IMR-90 (cell line): ENCODE results near the gene CARD19. TPM values are rescaled to one million over a fixed set of nuclear protein-coding genes. Genes with fewer than 3 reads are reported as not detected.

ENCODE experiments used
- ATAC-seq: fragments of 200-7000 bp; cut with Tn5 transposase; 2 replicates; pipeline ENCODE4 v1.9.1; 2020; ENCODE audit warnings: low read depth, mild to moderate bottlenecking, moderate library complexity
- BruUV-seq: library from RNA; stranded (reverse); fragments of 400-500 nt; replicated peaks from 2 replicates; lab custom pipeline; 2021; lab: Mats Ljungman, UMichigan
- CTCF ChIA-PET: fragments of 300-600 bp; formaldehyde crosslinking; extraction: SDS; loops from one replicate; lab custom pipeline; 2021; ENCODE audit warnings: antibody characterized with exemption; lab: Yijun Ruan, JAX
- POLR2A ChIA-PET: fragments of 300-600 bp; sonication (Branson Sonifier 250); formaldehyde crosslinking; loops from one replicate; lab custom pipeline; 2022; ENCODE audit warnings: antibody characterized with exemption; ENCODE audit not compliant: unreplicated experiment; lab: Charles Lee
- DNase-seq: peaks from one replicate; pipeline ENCODE4 v3.0.0; 2013
- H2AFZ ChIP-seq: replicated peaks from 2 replicates; pipeline ENCODE3; 2013; ENCODE audit warnings: low read length, mild to moderate bottlenecking; ENCODE audit not compliant: poor library complexity
- H2AK5ac ChIP-seq: 2 replicates; pipeline ENCODE4 v1.6.1; 2013; ENCODE audit warnings: low read depth, low read length, inconsistent platforms
- H2AK9ac ChIP-seq: replicated peaks from 2 replicates; pipeline ENCODE3; 2013; ENCODE audit warnings: mild to moderate bottlenecking, low read depth, low read length, moderate library complexity; ENCODE audit not compliant: poor library complexity
- H2BK120ac ChIP-seq: 2 replicates; pipeline ENCODE4 v1.6.1; 2013; ENCODE audit warnings: low read depth, low read length, inconsistent platforms
- H2BK15ac ChIP-seq: 3 replicates; pipeline ENCODE4 v1.6.1; 2013; ENCODE audit warnings: low read depth, low read length, inconsistent platforms
- H2BK20ac ChIP-seq: 2 replicates; pipeline ENCODE4 v1.6.1; 2013; ENCODE audit warnings: low read depth, mild to moderate bottlenecking, inconsistent platforms, low read length, moderate library complexity
- H2BK5ac ChIP-seq: 2 replicates; pipeline ENCODE4 v1.6.1; 2013; ENCODE audit warnings: mild to moderate bottlenecking, low read depth, low read length, inconsistent platforms; ENCODE audit not compliant: poor library complexity, severe bottlenecking
- H3K14ac ChIP-seq: replicated peaks from 2 replicates; pipeline ENCODE4 v1.6.1; 2013; ENCODE audit warnings: low read depth, low read length, inconsistent platforms
- H3K18ac ChIP-seq: 2 replicates; pipeline ENCODE4 v1.6.1; 2013; ENCODE audit warnings: low read depth, low read length, control low read depth
- H3K23ac ChIP-seq: 2 replicates; pipeline ENCODE4 v1.6.1; 2013; ENCODE audit warnings: low read depth, low read length, inconsistent platforms
- H3K27ac ChIP-seq: 2 replicates; pipeline ENCODE4 v1.5.1; 2013; ENCODE audit warnings: mild to moderate bottlenecking, control low read depth, low read length; ENCODE audit not compliant: insufficient read depth
- H3K27me3 ChIP-seq: 2 replicates; pipeline ENCODE4 v1.6.1; 2013; ENCODE audit warnings: low read length; ENCODE audit not compliant: control insufficient read depth, insufficient read depth
- H3K36me3 ChIP-seq: 2 replicates; pipeline ENCODE4 v1.6.1; 2013; ENCODE audit warnings: low read length, mixed read lengths; ENCODE audit not compliant: control insufficient read depth, insufficient read depth
- H3K4ac ChIP-seq: 2 replicates; pipeline ENCODE4 v1.6.1; 2013; ENCODE audit warnings: low read depth, low read length, inconsistent platforms
- H3K4me1 ChIP-seq: 2 replicates; pipeline ENCODE4 v1.6.1; 2013; ENCODE audit warnings: low read length, mixed read lengths; ENCODE audit not compliant: control insufficient read depth, insufficient read depth
- H3K4me2 ChIP-seq: 2 replicates; pipeline ENCODE4 v1.6.1; 2013; ENCODE audit warnings: low read depth, mild to moderate bottlenecking, control low read depth, low read length, moderate library complexity
- H3K4me3 ChIP-seq: 2 replicates; pipeline ENCODE4 v1.5.1; 2013; ENCODE audit warnings: low read depth, mild to moderate bottlenecking, control low read depth, low read length, moderate library complexity; ENCODE audit not compliant: insufficient read depth
- H3K56ac ChIP-seq: 2 replicates; pipeline ENCODE4 v1.6.1; 2013; ENCODE audit warnings: low read length, inconsistent platforms; ENCODE audit not compliant: insufficient read depth; ENCODE audit errors: extremely low read depth
- H3K79me1 ChIP-seq, 2 experiments: 2 replicates each; pipeline ENCODE4 v1.6.1; 2013; ENCODE audit warnings: low read length in 2 of 2, inconsistent platforms in 1 of 2, low read depth in 1 of 2
- H3K9ac ChIP-seq: 2 replicates; pipeline ENCODE4 v1.6.1; 2013; ENCODE audit warnings: low read depth, low read length, control low read depth
- H3K9me1 ChIP-seq: 2 replicates; pipeline ENCODE4 v1.6.1; 2013; ENCODE audit warnings: low read length, inconsistent platforms; ENCODE audit not compliant: insufficient read depth
- H3K9me3 ChIP-seq: 2 replicates; pipeline ENCODE4 v1.6.1; 2013; ENCODE audit warnings: low read length; ENCODE audit not compliant: control insufficient read depth, insufficient read depth
- H4K20me1 ChIP-seq: 2 replicates; pipeline ENCODE4 v1.6.1; 2013; ENCODE audit warnings: low read length, inconsistent platforms; ENCODE audit not compliant: insufficient read depth
- H4K5ac ChIP-seq: 2 replicates; pipeline ENCODE4 v1.6.1; 2013; ENCODE audit warnings: mild to moderate bottlenecking, low read depth, low read length, control low read depth
- H4K8ac ChIP-seq, 2 experiments: 2 replicates each; pipeline ENCODE4 v1.6.1; 2013; ENCODE audit warnings: low read depth in 2 of 2, low read length in 2 of 2, control low read depth in 1 of 2, inconsistent platforms in 1 of 2
- H4K91ac ChIP-seq: 2 replicates; pipeline ENCODE4 v1.6.1; 2013; ENCODE audit warnings: low read depth, low read length, inconsistent platforms; ENCODE audit not compliant: insufficient read depth
- BHLHE40 ChIP-seq: fragments of 150-350 bp; IDR thresholded peaks from 2 replicates; pipeline ENCODE4 v1.6.1; 2016; ENCODE audit warnings: mild to moderate bottlenecking, low read depth, low read length
- CEBPB ChIP-seq: IDR thresholded peaks from 2 replicates; pipeline ENCODE4 v1.6.1; 2012; ENCODE audit warnings: low read depth, low read length, improper control_type of control experiment
- CHD1 ChIP-seq: IDR thresholded peaks from 2 replicates; pipeline ENCODE4 v1.6.1; 2012; ENCODE audit warnings: low read depth, low read length, improper control_type of control experiment
- FOS ChIP-seq: fragments of 150-350 bp; IDR thresholded peaks from 2 replicates; pipeline ENCODE4 v1.6.1; 2016; ENCODE audit warnings: low read depth, low read length
- MAFK ChIP-seq: IDR thresholded peaks from 2 replicates; pipeline ENCODE4 v1.6.1; 2012; ENCODE audit warnings: low read depth, low read length, improper control_type of control experiment
- MAZ ChIP-seq: IDR thresholded peaks from 2 replicates; pipeline ENCODE4 v1.6.1; 2012; ENCODE audit warnings: low read depth, mild to moderate bottlenecking, low read length, improper control_type of control experiment, moderate library complexity, borderline replicate concordance
- MXI1 ChIP-seq: IDR thresholded peaks from 2 replicates; pipeline ENCODE4 v1.6.1; 2012; ENCODE audit warnings: low read depth, mild to moderate bottlenecking, low read length, moderate library complexity, borderline replicate concordance
- NFE2L2 ChIP-seq: fragments of 150-350 bp; IDR thresholded peaks from 2 replicates; pipeline ENCODE4 v1.6.1; 2016; ENCODE audit warnings: low read depth, mild to moderate bottlenecking, low read length
- POLR2A ChIP-seq: IDR thresholded peaks from 2 replicates; pipeline ENCODE4 v1.6.1; 2012; ENCODE audit warnings: mild to moderate bottlenecking, low read depth, low read length
- RAD21 ChIP-seq: IDR thresholded peaks from 2 replicates; pipeline ENCODE4 v1.6.1; 2012; ENCODE audit warnings: low read length, improper control_type of control experiment
- RCOR1 ChIP-seq: IDR thresholded peaks from 2 replicates; pipeline ENCODE4 v1.6.1; 2012; ENCODE audit warnings: mild to moderate bottlenecking, low read length, improper control_type of control experiment; ENCODE audit not compliant: insufficient replicate concordance
- RFX5 ChIP-seq: IDR thresholded peaks from 2 replicates; pipeline ENCODE4 v1.8.0; 2012; ENCODE audit warnings: low read depth, mild to moderate bottlenecking, low read length, moderate library complexity
- SMC3 ChIP-seq: fragments of 150-350 bp; IDR thresholded peaks from 2 replicates; pipeline ENCODE4 v1.6.1; 2016; ENCODE audit warnings: low read depth, mild to moderate bottlenecking, antibody characterized with exemption, low read length, moderate library complexity
- WGBS, 2 experiments: methylation state at CpG; one replicate each; pipeline versions ENCODE4 v1.1.5 to v1.1.7; 2013; ENCODE audit warnings: missing lambda C conversion rate in 2 of 2; ENCODE audit not compliant: insufficient read length in 1 of 2; ENCODE audit errors: extremely low coverage in 2 of 2; 5-methylcytosine and 5-hydroxymethylcytosine counted together
- dilution Hi-C: fragments of 300-500 bp; cut with HindIII; formaldehyde crosslinking; loops from one replicate; pipeline ENCODE4 v1.14.3; 2018; ENCODE audit warnings: low sequenced_read_pairs; ENCODE audit not compliant: unreplicated experiment
- in situ Hi-C: fragments of 300-500 bp; cut with MboI; formaldehyde crosslinking; loops from 3 replicates; pipeline ENCODE4 v1.14.3; 2019; ENCODE audit warnings: low sequenced_read_pairs, inconsistent platforms, mixed read lengths
- intact Hi-C: fragments of 100-400 bp; cut with micrococcal nuclease; formaldehyde crosslinking; loops from 2 replicates; pipeline ENCODE4 v1.10.0; 2022
- polyA plus RNA-seq, 3 experiments: library from polyadenylated mRNA; depleted of rRNA; stranded (reverse); fragments of >200 nt; gene quantifications; 2 replicates each; pipeline ENCODE4 v1.2.3, GENCODE V29; 2012; ENCODE audit warnings: low replicate concordance in 1 of 3
- total RNA-seq: library from RNA; depleted of rRNA; stranded (reverse); fragments of >200 nt; gene quantifications from 2 replicates; pipeline ENCODE4 v1.2.3, GENCODE V29; 2012
- TF ChIP-seq, protein P1 (sequence below): fragments of 150-350 bp; IDR thresholded peaks from 2 replicates; pipeline ENCODE4 v1.6.1; 2016; ENCODE audit warnings: low read depth, mild to moderate bottlenecking, low read length, moderate library complexity, borderline replicate concordance
- TF ChIP-seq, protein P2 (sequence below): fragments of 150-350 bp; IDR thresholded peaks from 2 replicates; pipeline ENCODE4 v1.6.1; 2017; ENCODE audit warnings: mild to moderate bottlenecking, antibody characterized with exemption, low read length, low read depth
- TF ChIP-seq, protein P3 (sequence below): conservative IDR thresholded peaks from 2 replicates; pipeline ENCODE4 v1.5.1; 2012; ENCODE audit warnings: mild to moderate bottlenecking, low read depth, low read length, improper control_type of control experiment

Gene CARD19
- total and polyA plus RNA-seq, 2 of the 4 experiments (the other 2 are of a cell fraction): 17.4 to 111 TPM

GRCh38 chr9:93119703-93119952 is 23.6 kb downstream of the CARD19 start:
- H2BK20ac ChIP-seq: peak overlapping the region; percentile 81
- H3K23ac ChIP-seq: 0 out of 2 replicates have a peak overlapping the region, but pooled peaks have one; percentile 42
- H3K36me3 ChIP-seq: peaks cover 14% of the 10 kb centered on the region
- no peaks in the 10 kb centered on the region for H3K9me3 ChIP-seq
- H3K18ac ChIP-seq: no peak overlapping the region; the same call in 1 of the 2 replicates
- no peak overlapping the region for H3K56ac ChIP-seq
- CTCF ChIA-PET: interaction anchor here (0.6 to 1.0 kb wide), 3 partner anchors 9 to 47 kb away, joined by 3 read pairs; no protein-coding TSS in a partner anchor
- no peaks in the 10 kb centered on the region; the same call in 1 of the 2 replicates for H4K20me1 ChIP-seq
- H3K4me2 ChIP-seq: no peak overlapping the region
- H2BK15ac ChIP-seq: no peak overlapping the region
- H4K91ac ChIP-seq: peak overlapping the region; percentile 56; the same call in 1 of the 2 replicates
- peak overlapping the region; percentile 86 for H2AFZ ChIP-seq
- in situ Hi-C loops: loop anchor here (10.0 to 25.0 kb wide), 2 partner anchors 335 to 443 kb away; partner anchors contain the start of genes FAM120A and FAM120AOS
- peak overlapping the region; percentile 69 for H2BK5ac ChIP-seq
- peak overlapping the region; percentile 82 for H3K14ac ChIP-seq
- H3K27me3 ChIP-seq: no peaks in the 10 kb centered on the region
- peak overlapping the region; percentile 89 for H3K4ac ChIP-seq
- DNase-seq (no peak), ATAC-seq (0 out of 2 replicates have a peak, but pooled peaks have one; percentile 1)
- peaks cover 15% of the 10 kb centered on the region for H3K4me1 ChIP-seq
- no peak overlapping the region for H3K9ac ChIP-seq
- peaks cover 23% of the 10 kb centered on the region for H3K9me1 ChIP-seq
- peak overlapping the region in 1 of 2 experiments; percentile 79; a peak in 3 of 4 replicates for H4K8ac ChIP-seq
- H4K5ac ChIP-seq: peak overlapping the region; percentile 44; the same call in 1 of the 2 replicates
- H2AK5ac ChIP-seq: peak overlapping the region; percentile 93
- peak overlapping the region; percentile 82 for H2BK120ac ChIP-seq
- H3K27ac ChIP-seq: peak overlapping the region; percentile 74
- no peak overlapping the region for H3K4me3 ChIP-seq
- BruUV-seq: no TSS peak
- TF ChIP-seq SMC3: no peak
- no peak for TF ChIP-seq RFX5
- TF ChIP-seq RCOR1: no peak
- no peak for TF ChIP-seq POLR2A
- TF ChIP-seq MAFK: no peak
- no peak for TF ChIP-seq RAD21
- no peak for TF ChIP-seq CHD1
- TF ChIP-seq BHLHE40: no peak
- TF ChIP-seq, protein P1, sequence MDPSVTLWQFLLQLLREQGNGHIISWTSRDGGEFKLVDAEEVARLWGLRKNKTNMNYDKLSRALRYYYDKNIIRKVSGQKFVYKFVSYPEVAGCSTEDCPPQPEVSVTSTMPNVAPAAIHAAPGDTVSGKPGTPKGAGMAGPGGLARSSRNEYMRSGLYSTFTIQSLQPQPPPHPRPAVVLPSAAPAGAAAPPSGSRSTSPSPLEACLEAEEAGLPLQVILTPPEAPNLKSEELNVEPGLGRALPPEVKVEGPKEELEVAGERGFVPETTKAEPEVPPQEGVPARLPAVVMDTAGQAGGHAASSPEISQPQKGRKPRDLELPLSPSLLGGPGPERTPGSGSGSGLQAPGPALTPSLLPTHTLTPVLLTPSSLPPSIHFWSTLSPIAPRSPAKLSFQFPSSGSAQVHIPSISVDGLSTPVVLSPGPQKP: no peak
- TF ChIP-seq MAZ: no peak
- TF ChIP-seq, protein P2, sequence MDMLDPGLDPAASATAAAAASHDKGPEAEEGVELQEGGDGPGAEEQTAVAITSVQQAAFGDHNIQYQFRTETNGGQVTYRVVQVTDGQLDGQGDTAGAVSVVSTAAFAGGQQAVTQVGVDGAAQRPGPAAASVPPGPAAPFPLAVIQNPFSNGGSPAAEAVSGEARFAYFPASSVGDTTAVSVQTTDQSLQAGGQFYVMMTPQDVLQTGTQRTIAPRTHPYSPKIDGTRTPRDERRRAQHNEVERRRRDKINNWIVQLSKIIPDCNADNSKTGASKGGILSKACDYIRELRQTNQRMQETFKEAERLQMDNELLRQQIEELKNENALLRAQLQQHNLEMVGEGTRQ: no peak
- TF ChIP-seq NFE2L2: no peak
- TF ChIP-seq FOS: no peak
- TF ChIP-seq MXI1: no peak
- no peak for TF ChIP-seq CEBPB
- TF ChIP-seq, protein P3, sequence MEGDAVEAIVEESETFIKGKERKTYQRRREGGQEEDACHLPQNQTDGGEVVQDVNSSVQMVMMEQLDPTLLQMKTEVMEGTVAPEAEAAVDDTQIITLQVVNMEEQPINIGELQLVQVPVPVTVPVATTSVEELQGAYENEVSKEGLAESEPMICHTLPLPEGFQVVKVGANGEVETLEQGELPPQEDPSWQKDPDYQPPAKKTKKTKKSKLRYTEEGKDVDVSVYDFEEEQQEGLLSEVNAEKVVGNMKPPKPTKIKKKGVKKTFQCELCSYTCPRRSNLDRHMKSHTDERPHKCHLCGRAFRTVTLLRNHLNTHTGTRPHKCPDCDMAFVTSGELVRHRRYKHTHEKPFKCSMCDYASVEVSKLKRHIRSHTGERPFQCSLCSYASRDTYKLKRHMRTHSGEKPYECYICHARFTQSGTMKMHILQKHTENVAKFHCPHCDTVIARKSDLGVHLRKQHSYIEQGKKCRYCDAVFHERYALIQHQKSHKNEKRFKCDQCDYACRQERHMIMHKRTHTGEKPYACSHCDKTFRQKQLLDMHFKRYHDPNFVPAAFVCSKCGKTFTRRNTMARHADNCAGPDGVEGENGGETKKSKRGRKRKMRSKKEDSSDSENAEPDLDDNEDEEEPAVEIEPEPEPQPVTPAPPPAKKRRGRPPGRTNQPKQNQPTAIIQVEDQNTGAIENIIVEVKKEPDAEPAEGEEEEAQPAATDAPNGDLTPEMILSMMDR: no peak
- 95% methylated on average over 4 of the region's 5 CpGs; no CpG with 5 or more reads in 1 of the 2 experiments for WGBS, 2 experiments
- intact Hi-C loops: no loop called here
- POLR2A ChIA-PET: interaction anchor here (0.6 kb wide), 1 partner anchor 94 kb away, joined by 3 read pairs; no protein-coding TSS in a partner anchor
- 0 out of 4 replicates have a peak, but pooled peaks cover 0 to 6% of the 10 kb centered on the region in 2 experiments for H3K79me1 ChIP-seq
- peak overlapping the region; percentile 95 for H2AK9ac ChIP-seq
- dilution Hi-C loops: no loop called here
